AG10803 (cell line): Measurements from ENCODE around the gene S100A3.
"Not testable (repeated sequence)": the region's sequence is repeated elsewhere in the genome, so short reads cannot be mapped to it uniquely, and the experiment has no call there.

Experiments used
- DNase-seq: peaks from one replicate; pipeline ENCODE4 v3.0.0; 2010; ENCODE audit warnings: low read depth
- H3K4me3 ChIP-seq: 2 replicates; pipeline ENCODE4 v1.5.1; 2011; ENCODE audit warnings: mild to moderate bottlenecking, low read length, control low read depth
- CTCF ChIP-seq: conservative IDR thresholded peaks from 2 replicates; pipeline ENCODE4 v1.5.1; 2011; ENCODE audit warnings: mild to moderate bottlenecking, low read length, control low read depth, inconsistent platforms

S100A3 gene

GRCh38 chr1:153568367-153569099, 19.5 kb upstream of the S100A3 start:
- TF ChIP-seq CTCF, result peak; percentile 95
- peak; percentile 81 for DNase-seq
- H3K4me3 ChIP-seq, result peak overlapping the region; percentile 49

DNA sequence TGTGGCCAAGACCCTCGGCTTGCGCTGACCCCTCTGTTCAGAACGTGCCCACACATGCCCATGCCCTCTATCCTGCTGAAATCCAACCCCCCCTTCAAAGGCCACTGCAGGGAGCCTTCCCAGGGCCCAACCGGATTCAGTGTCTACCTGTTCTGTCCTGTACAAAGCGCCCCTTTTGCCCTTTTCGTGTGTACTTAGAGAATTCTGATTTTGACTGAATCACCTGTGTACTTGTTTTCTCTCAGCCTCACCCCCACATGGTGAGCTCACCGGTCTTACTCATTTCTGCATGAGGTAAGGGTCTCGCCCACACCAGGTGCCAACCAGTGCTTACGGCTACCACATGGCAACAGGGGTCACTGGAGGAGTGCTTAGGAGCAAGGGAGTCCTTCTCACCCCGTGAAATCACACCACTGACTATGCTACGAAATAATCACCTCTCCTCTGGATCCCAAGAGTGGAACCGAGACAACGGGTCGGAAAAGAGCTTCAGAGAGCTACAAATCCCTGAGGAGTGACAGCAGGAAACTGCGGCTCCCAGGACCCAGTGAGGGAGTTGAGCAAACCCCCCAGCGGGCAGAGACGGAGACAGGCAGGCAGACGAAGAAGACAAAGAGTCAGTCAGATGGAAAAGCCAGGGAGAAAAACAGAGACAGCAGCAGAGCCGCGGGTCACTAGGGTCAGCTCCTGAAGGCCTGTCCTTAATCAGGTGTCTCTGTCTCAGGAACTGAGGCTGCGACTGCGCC, 18.7 kb upstream of the S100A3 start:
- peak overlapping the region; percentile 49 for H3K4me3 ChIP-seq
- DNase-seq, result peak; percentile 28
- no peak for TF ChIP-seq CTCF

DNA sequence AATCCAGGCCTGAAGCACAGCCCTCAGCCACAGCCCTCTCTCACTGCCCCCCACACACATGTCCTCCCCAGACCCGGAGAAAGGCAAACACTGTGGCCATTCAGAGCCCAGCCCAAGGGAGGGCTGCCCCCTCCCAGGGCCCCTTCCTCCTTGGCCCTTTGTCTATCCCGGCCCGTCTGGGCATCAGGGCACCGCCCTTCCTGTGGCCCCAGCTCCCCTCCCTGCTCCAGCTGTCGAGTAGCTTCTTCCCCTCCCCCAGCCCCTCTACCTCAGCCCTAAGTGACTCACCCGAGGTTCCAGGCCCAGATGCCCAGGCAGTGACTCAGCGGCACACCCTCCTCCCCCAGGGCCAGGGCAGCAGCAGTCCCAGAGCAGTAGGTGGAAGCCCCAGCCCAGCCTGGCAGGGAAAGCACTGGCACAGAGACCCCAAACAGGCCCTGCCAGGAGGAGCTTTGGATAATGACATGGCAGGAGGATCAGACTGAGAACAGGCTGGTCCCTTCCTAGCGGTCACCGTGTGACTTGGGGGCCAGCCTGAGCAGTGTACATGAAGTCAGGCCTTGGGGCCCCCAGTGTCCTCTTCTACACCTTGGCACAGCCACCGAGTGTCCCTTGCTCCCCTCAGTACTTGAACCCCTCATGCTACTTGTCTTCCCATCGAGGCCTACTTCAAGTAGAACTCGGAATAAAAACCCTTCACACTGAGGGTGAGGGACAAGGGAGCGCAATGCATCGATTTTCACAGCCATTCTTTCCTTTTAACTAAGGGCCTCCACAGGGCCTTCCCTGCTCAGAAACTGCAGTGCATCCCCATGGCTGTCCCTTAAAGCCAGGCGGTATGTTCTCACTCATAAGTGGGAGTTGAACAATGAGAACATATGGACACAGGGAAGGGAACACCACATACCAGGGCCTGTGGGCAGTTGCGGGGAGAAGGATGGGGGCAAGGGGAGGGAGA, 17.6 kb upstream of the S100A3 start:
- peak; percentile 99 for DNase-seq
- peak overlapping the region; percentile 40 for H3K4me3 ChIP-seq
- no peak for TF ChIP-seq CTCF

- TF ChIP-seq CTCF, result no peak
- peak within 1 kb of the TSS; percentile 40 for H3K4me3 ChIP-seq
- peak; percentile 95 for DNase-seq
Observed at GRCh38 chr1:153565529-153566374, 16.7 kb upstream of the S100A3 start, which contains the start of gene S100A2. Gene S100A2 (minus strand): TSS chr1:153565844. CDS start chr1:153563877, 1,967 bp downstream.

DNA sequence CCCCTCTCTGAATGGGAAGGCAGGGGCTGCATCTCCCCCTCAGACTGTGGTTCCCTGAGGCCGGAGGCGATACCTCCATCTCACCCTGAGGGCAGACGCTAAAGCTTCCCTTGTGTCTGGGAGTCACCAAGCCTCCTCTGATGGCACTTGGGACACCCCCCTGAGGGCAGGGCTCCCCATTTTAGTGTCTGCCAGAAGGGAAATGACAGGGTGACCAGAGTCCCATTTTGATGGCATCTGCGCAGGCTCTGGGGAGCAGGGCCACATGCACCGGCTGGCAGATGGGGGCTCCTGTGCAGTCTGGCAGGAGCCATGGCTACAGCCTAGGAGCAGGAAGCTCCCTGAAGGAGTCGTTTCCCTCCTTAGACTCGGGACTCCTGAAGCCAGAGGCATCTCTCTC, 14.9 kb upstream of the S100A3 start:
- no peak for DNase-seq
- TF ChIP-seq CTCF, result no peak
- H3K4me3 ChIP-seq, result no peak overlapping the region

- no peak for DNase-seq
- no peak for TF ChIP-seq CTCF
- no peak overlapping the region for H3K4me3 ChIP-seq
Observed at GRCh38 chr1:153563483-153563901, 14.4 kb upstream of the S100A3 start.

- not testable (repeated sequence) for H3K4me3 ChIP-seq, DNase-seq
Observed at GRCh38 chr1:153562021-153562420, 13.0 kb upstream of the S100A3 start.
